Activated CD8-positive, alpha-beta memory T cell treated with anti-CD3 and anti-CD28 coated beads, Interleukin-2, amount 10 ng/mL, durations not matched to agents 7 days and 5 days (primary cell): ENCODE data around the gene PPP2R2B. TPM values are rescaled to one million over a fixed set of nuclear protein-coding genes. Genes with fewer than 3 reads are reported as not detected.
"Not testable (repeated sequence)": the region's sequence is repeated elsewhere in the genome, so short reads cannot be mapped to it uniquely, and the experiment has no call there.

ENCODE experiments used
- ATAC-seq: fragments of 150-1000 bp; cut with Tn5 transposase; one replicate; pipeline ENCODE4 v1.10.0; 2021; ENCODE audit warnings: moderate library complexity
- CTCF ChIA-PET: fragments of 350-600 bp; sonication (Branson Sonifier 250); formaldehyde crosslinking; loops from one replicate; lab custom pipeline; 2021; ENCODE audit warnings: antibody characterized with exemption; lab: Charles Lee
- DNase-seq: peaks from one replicate; pipeline ENCODE4 v3.0.0-alpha.2; 2020
- H3K27ac Mint-ChIP-seq: one replicate; pipeline ENCODE4 v1.8.0; 2021; ENCODE audit warnings: mild to moderate bottlenecking, mixed read lengths
- H3K27me3 Mint-ChIP-seq: one replicate; pipeline ENCODE4 v1.8.0; 2021; ENCODE audit warnings: mixed read lengths
- H3K36me3 Mint-ChIP-seq: one replicate; pipeline ENCODE4 v1.8.0; 2021; ENCODE audit warnings: mild to moderate bottlenecking, mixed read lengths
- H3K4me1 Mint-ChIP-seq: one replicate; pipeline ENCODE4 v1.8.0; 2021; ENCODE audit warnings: mixed read lengths
- H3K4me3 Mint-ChIP-seq: one replicate; pipeline ENCODE4 v1.8.0; 2021; ENCODE audit warnings: mild to moderate bottlenecking, moderate library complexity, mixed read lengths
- H3K9me3 Mint-ChIP-seq: one replicate; pipeline ENCODE4 v1.8.0; 2022; ENCODE audit warnings: low read depth, mixed read lengths
- total RNA-seq, 2 experiments: library from RNA; stranded (reverse); gene quantifications; one replicate each; pipeline ENCODE4 v1.2.3, GENCODE V29; 2021

The PPP2R2B gene
- total RNA-seq, 2 experiments from 2014 or later = 6.7 to 17.0 TPM

DNA sequence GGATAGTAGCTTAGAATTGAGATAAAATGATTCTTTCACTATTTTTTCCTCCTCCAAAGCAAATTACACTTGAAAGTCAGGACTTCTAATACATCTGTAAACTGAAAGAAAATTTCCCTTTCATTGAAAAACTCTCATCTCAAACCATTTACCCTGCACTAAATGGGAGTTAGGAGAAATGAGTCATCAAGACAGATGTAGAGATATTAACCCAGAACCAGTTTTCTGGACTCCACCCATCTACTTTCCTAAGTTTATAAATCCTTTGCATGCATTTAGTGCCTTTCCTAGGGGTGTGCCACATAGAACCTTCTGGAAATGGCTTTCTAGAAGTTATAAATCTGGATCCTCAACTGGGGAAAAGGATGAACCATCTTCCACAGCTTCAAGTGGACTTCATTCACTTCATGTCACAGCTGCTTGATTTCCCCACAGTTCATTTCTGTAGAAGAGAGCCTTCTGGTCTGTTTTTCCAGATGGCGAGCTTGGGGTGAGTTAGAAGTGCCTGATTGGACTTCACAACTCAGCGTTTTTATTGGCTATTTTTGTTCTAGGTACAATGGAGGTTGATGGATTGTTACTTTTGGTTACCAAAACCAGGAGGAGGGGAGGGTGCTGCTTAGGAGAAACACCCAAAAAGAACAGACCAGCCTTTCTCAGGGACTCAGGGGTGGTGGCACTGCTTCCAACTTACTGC is 290.1 kb downstream of the PPP2R2B start:
- Mint-ChIP-seq H3K9me3 (no peaks in the 10 kb centered on the region), H3K27me3 (no peaks in the 10 kb centered on the region), H3K36me3 (no peaks in the 10 kb centered on the region), H3K4me1 (peaks cover 5% of the 10 kb centered on the region), H3K27ac (no peak overlapping the region), H3K4me3 (no peak overlapping the region)
- CTCF ChIA-PET = no interaction called here
- DNase-seq = no peak
- ATAC-seq = no peak

GRCh38 chr5:146586752-146587151 is 291.8 kb downstream of the PPP2R2B start:
- Mint-ChIP-seq H3K27me3 (no peaks in the 10 kb centered on the region), H3K4me1 (peaks cover 5% of the 10 kb centered on the region), H3K9me3 (no peaks in the 10 kb centered on the region), H3K4me3 (no peak overlapping the region), H3K27ac (no peak overlapping the region), H3K36me3 (no peaks in the 10 kb centered on the region)
- DNase-seq (no peak), ATAC-seq (no peak)
- CTCF ChIA-PET = no interaction called here

- H3K9me3 Mint-ChIP-seq = no peaks in the 10 kb centered on the region
- no peak overlapping the region for H3K4me3 Mint-ChIP-seq
- peaks cover 5% of the 10 kb centered on the region for H3K4me1 Mint-ChIP-seq
- no peaks in the 10 kb centered on the region for H3K36me3 Mint-ChIP-seq
- ATAC-seq = no peak
- peaks cover 3% of the 10 kb centered on the region for H3K27me3 Mint-ChIP-seq
- CTCF ChIA-PET = interaction anchor here (1.3 kb wide), 1 partner anchor 43 kb away, joined by 3 read pairs; no protein-coding TSS in a partner anchor
- DNase-seq = no peak
- H3K27ac Mint-ChIP-seq = no peak overlapping the region
Measured at GRCh38 chr5:146584750-146585149, 293.8 kb downstream of the PPP2R2B start.

DNA sequence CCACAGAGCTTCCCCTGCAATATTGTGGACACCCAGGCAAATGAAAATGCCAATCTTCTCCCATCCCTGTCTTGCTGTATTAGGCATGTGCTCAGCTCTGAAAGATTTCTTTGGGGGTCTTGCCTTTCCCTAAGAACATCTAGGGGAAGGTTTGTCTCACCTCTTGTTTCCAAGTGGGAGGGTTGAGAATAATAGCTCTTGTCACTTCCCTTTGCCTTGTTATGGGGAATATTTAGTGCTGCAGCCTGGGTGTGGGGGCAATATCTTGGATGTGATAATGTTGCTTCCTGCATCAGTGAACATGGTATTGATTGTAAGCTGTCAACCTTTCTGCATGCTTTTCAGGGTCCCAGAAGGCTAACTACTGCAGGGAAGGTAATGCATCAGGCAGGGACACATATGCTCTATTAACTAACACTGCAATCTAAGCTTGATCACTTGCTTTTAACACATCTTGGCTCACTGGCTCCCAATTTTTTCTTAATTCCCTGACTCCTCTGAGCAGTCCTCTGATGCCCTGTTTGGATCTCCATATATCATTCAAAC is 296.4 kb downstream of the PPP2R2B start:
- no peak overlapping the region for H3K4me3 Mint-ChIP-seq
- H3K36me3 Mint-ChIP-seq = no peaks in the 10 kb centered on the region
- no peaks in the 10 kb centered on the region for H3K4me1 Mint-ChIP-seq
- CTCF ChIA-PET = interaction anchor here (1.7 kb wide), 1 partner anchor 10 kb away, joined by 5 read pairs; no protein-coding TSS in a partner anchor
- H3K27me3 Mint-ChIP-seq = peaks cover 8% of the 10 kb centered on the region
- no peak overlapping the region for H3K27ac Mint-ChIP-seq
- ATAC-seq (no peak), DNase-seq (no peak)
- no peaks in the 10 kb centered on the region for H3K9me3 Mint-ChIP-seq

GRCh38 chr5:146580237-146580636 is 298.3 kb downstream of the PPP2R2B start:
- CTCF ChIA-PET = no interaction called here
- Mint-ChIP-seq H3K36me3 (no peaks in the 10 kb centered on the region), H3K4me1 (no peaks in the 10 kb centered on the region), H3K9me3 (peaks cover 5% of the 10 kb centered on the region), H3K27ac (no peak overlapping the region), H3K4me3 (no peak overlapping the region), H3K27me3 (peaks cover 8% of the 10 kb centered on the region)
- DNase-seq (no peak), ATAC-seq (no peak)

DNA sequence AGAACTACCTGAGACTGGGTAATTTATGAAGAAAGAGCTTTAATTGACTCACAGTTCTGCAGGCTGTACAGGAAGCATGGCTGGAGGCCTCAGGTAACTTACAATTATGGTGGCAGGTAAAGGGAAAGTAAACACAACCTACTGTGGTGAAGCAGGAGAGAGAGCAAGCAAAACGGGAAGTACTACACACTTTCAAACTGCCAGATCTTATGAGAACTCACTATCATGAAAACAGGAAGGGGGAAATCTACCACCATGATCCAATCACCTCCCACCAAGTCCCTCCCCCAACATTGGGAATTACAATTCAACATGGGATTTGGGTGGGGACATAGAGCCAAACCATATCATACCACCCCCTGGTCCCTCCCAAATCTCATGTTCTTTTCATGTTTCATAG is 303.8 kb downstream of the PPP2R2B start:
- H3K36me3 Mint-ChIP-seq = no peaks in the 10 kb centered on the region
- H3K4me1 Mint-ChIP-seq = no peaks in the 10 kb centered on the region
- peaks cover 5% of the 10 kb centered on the region for H3K9me3 Mint-ChIP-seq
- no peak for DNase-seq
- no peak for ATAC-seq
- H3K4me3 Mint-ChIP-seq = no peak overlapping the region
- CTCF ChIA-PET = no interaction called here
- no peak overlapping the region for H3K27ac Mint-ChIP-seq
- H3K27me3 Mint-ChIP-seq = peaks cover 9% of the 10 kb centered on the region

GRCh38 chr5:146568161-146568560 is 310.4 kb downstream of the PPP2R2B start:
- Mint-ChIP-seq H3K9me3 (no peaks in the 10 kb centered on the region), H3K4me1 (peaks cover 4% of the 10 kb centered on the region), H3K4me3 (no peak overlapping the region), H3K27me3 (peaks cover 3% of the 10 kb centered on the region), H3K36me3 (no peaks in the 10 kb centered on the region), H3K27ac (no peak overlapping the region)
- no peak for ATAC-seq
- DNase-seq = no peak
- CTCF ChIA-PET = interaction anchor here (3.3 kb wide), 1 partner anchor 399 kb away, joined by 34 read pairs; no protein-coding TSS in a partner anchor

DNA sequence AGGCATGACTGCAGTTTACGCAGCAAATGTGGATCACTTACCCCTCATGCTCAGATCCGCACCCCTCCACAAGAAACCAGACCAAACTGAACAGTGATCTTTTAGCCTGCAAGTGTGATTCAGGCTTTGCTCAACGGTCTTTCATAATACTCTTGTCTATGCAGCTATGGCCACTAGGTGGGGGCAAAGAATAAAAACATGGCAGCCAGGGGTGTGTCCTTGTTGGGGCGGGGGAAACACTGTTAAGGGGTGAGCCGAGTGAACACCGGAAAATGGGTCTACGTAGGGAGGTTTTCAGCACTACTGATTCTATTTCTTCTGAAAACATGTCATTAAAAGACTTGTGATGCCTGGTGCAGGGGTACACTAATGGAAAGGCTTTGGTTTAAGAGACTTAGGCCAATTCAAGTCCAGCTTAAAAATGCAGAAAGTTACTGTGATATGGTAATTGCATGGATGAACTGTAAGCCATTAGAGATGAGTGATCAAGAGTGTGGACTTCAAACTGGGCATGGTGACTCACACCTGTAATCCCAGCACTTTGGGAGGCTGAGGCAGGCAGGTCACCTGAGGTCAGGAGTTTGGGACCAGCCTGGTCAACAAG is 312.7 kb downstream of the PPP2R2B start:
- Mint-ChIP-seq H3K4me3 (no peak overlapping the region), H3K27ac (no peak overlapping the region), H3K9me3 (no peaks in the 10 kb centered on the region), H3K36me3 (no peaks in the 10 kb centered on the region), H3K27me3 (peaks cover 3% of the 10 kb centered on the region), H3K4me1 (peaks cover 4% of the 10 kb centered on the region)
- peak; percentile 99 for ATAC-seq
- CTCF ChIA-PET = interaction anchor here (0.9 to 3.3 kb wide), 6 partner anchors 23 to 623 kb away, joined by 3 to 34 read pairs (median 6); partner anchors contain the start of gene GPR151
- peak; percentile 73 for DNase-seq

DNA sequence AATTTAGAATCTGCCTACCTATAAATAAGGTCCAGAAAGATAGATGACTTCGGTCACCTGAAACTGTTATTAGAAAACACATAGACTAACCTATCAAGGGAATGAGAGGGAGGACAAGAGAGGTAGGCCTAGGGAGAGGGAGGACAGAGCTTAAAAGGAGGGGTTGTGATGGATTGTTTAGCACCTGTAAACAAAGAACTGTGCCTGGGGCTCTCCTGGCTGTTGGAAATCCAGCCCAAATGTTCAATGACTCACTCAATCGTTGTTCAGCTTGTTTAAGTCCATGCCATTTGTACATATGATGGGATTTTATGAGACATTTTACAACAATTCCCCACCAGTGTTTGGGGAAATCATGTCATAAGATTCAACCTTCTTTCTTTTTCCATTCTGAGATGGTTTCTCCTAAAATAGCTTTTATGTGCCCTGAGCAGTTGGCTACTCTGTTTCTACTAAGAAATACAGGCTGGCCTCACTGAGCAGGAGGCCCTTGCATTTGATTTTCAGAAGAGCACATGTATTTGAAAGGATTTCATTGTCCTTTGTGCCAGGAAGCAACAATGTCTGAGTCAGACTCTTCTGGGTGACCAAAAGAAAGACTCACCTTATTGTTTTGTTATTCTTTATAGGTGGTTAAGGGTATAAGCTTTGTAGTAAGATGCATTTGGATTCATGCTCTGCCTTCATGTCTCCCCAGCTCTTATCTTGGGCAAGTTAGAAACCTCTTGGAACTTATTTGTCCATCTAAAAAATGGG is 314.4 kb downstream of the PPP2R2B start:
- CTCF ChIA-PET = interaction anchor here (0.9 to 1.7 kb wide), 4 partner anchors 385 to 625 kb away, joined by 3 to 7 read pairs (median 4); no protein-coding TSS in a partner anchor
- no peak overlapping the region for H3K27ac Mint-ChIP-seq
- H3K36me3 Mint-ChIP-seq = no peaks in the 10 kb centered on the region
- no peak overlapping the region for H3K4me3 Mint-ChIP-seq
- no peaks in the 10 kb centered on the region for H3K9me3 Mint-ChIP-seq
- H3K27me3 Mint-ChIP-seq = no peaks in the 10 kb centered on the region
- ATAC-seq (no peak), DNase-seq (no peak)
- peaks cover 4% of the 10 kb centered on the region for H3K4me1 Mint-ChIP-seq

- no peaks in the 10 kb centered on the region for H3K36me3 Mint-ChIP-seq
- DNase-seq (no peak), ATAC-seq (no peak)
- CTCF ChIA-PET = interaction anchor here (1.3 to 1.8 kb wide), 3 partner anchors 10 to 403 kb away, joined by 3 to 4 read pairs (median 4); no protein-coding TSS in a partner anchor
- H3K27me3 Mint-ChIP-seq = no peaks in the 10 kb centered on the region
- H3K4me1 Mint-ChIP-seq = peaks cover 4% of the 10 kb centered on the region
- no peak overlapping the region for H3K4me3 Mint-ChIP-seq
- H3K9me3 Mint-ChIP-seq = no peaks in the 10 kb centered on the region
- no peak overlapping the region for H3K27ac Mint-ChIP-seq
Measured at GRCh38 chr5:146562461-146562860, 316.1 kb downstream of the PPP2R2B start.

GRCh38 chr5:146561711-146562110 is 316.8 kb downstream of the PPP2R2B start:
- ATAC-seq = no peak
- CTCF ChIA-PET = interaction anchor here (1.8 kb wide), 1 partner anchor 10 kb away, joined by 4 read pairs; no protein-coding TSS in a partner anchor

DNA sequence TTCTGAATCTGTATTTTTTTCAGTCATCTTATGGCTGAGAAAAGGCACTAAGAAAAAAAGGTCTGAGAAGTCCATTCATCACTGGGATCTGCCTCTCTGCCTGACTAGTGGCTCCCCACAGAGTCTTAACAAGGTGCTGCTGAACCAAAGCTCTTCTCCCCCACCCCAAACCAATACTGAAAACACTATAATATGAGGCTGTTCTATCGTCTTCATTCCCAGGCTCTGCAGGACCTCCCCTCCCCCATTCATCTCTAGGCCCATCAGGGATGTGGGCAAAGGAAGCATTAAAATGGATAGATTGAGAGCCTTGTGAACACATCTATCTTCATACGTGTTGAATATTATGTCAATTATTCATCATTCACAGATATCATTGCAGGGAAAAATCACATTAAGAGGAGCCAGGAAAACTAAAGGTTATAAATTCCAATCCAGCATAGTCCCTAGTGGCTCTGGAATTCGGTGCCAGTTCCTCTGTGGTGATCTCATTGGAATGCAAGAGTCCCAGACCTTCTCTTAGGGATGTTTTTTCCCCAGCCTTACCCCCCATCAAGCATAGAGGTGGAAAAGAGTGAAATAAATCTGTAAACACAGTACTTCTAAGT is 318.2 kb downstream of the PPP2R2B start:
- Mint-ChIP-seq H3K27ac (no peak overlapping the region), H3K27me3 (no peaks in the 10 kb centered on the region), H3K4me3 (no peak overlapping the region), H3K36me3 (no peaks in the 10 kb centered on the region), H3K4me1 (no peaks in the 10 kb centered on the region), H3K9me3 (no peaks in the 10 kb centered on the region)
- no peak for ATAC-seq
- DNase-seq = no peak
- CTCF ChIA-PET = no interaction called here

More at GRCh38 chr5:146561711-146562110, 316.8 kb downstream of the PPP2R2B start:
- Mint-ChIP-seq H3K9me3 (no peaks in the 10 kb centered on the region), H3K27me3 (no peaks in the 10 kb centered on the region), H3K36me3 (no peaks in the 10 kb centered on the region), H3K4me1 (peaks cover 4% of the 10 kb centered on the region), H3K4me3 (no peak overlapping the region), H3K27ac (no peak overlapping the region)
- no peak for DNase-seq

- peaks cover 25% of the 10 kb centered on the region for H3K27me3 Mint-ChIP-seq
- H3K4me3 Mint-ChIP-seq, H3K9me3 Mint-ChIP-seq, ATAC-seq, H3K36me3 Mint-ChIP-seq, H3K4me1 Mint-ChIP-seq, H3K27ac Mint-ChIP-seq, CTCF ChIA-PET, DNase-seq: not testable (repeated sequence)
Measured at GRCh38 chr5:146556884-146557283, 321.7 kb downstream of the PPP2R2B start.
